ENCODE results near the gene DCXR. TPM values are rescaled to one million over a fixed set of nuclear protein-coding genes. Genes with fewer than 3 reads are reported as not detected.

Gene DCXR
- total and polyA plus RNA-seq, 11 donors = 139 to 312 (median 200) TPM

GRCh38 chr17:82020572-82021106 lies 16.9 kb downstream of the DCXR start:
- intact Hi-C loops (cut with DNase I) = loop anchor here in 8 of 10 donors (1.0 to 10.0 kb wide), 6 partner anchors 43 to 156 kb away; partner anchors contain the start of genes ASPSCR1 (in 4 of the 8), NOTUM (in 1 of the 8) and P4HB (in 1 of the 8)
- no peaks in the 10 kb centered on the region for H3K27me3 ChIP-seq
- H3K9me3 ChIP-seq = no peaks in the 10 kb centered on the region
- DNase-seq = no peak
- no peak for ATAC-seq
- peak overlapping the region in 1 of 12 donors; percentile 14 for H3K4me3 ChIP-seq
- no peak for TF ChIP-seq CTCF (IDR thresholded peaks at IDR 0.05)
- TF ChIP-seq POLR2A (IDR thresholded peaks at IDR 0.05) = no peak
- 76 to 87% (median 85%) methylated on average over 13 to 14 of the region's 14 CpGs for WGBS, 4 donors
- H3K27ac ChIP-seq = no peak overlapping the region
- peaks cover 5 to 37% (median 23%) of the 10 kb centered on the region in 12 donors for H3K4me1 ChIP-seq
- H3K36me3 ChIP-seq = peaks cover 0 to 21% (median 6%) of the 10 kb centered on the region in 9 donors

GRCh38 chr17:82019690-82020571 lies 17.6 kb downstream of the DCXR start:
- Histone ChIP-seq H3K36me3 (peaks cover 0 to 21% (median 6%) of the 10 kb centered on the region in 9 donors), H3K27me3 (no peaks in the 10 kb centered on the region), H3K27ac (no peak overlapping the region), H3K4me3 (no peak overlapping the region), H3K9me3 (no peaks in the 10 kb centered on the region), H3K4me1 (peaks cover 5 to 37% (median 23%) of the 10 kb centered on the region in 12 donors)
- WGBS, 4 donors = 55 to 92% (median 67%) methylated on average over 7 to 34 of the region's 34 CpGs
- no peak for ATAC-seq
- DNase-seq = peak in 4 of 5 donors; percentile 53 to 86 (median 64)
- TF ChIP-seq POLR2A (IDR thresholded peaks at IDR 0.05) (no peak), CTCF (IDR thresholded peaks at IDR 0.05) (peak; percentile 44 to 77 (median 63))
- intact Hi-C loops (cut with DNase I) = loop anchor here in 9 of 10 donors (2.0 to 10.0 kb wide), 5 partner anchors 43 to 155 kb away; partner anchors contain the start of genes ASPSCR1 (in 4 of the 9), NOTUM (in 1 of the 9) and P4HB (in 1 of the 9)

- intact Hi-C loops (cut with DNase I) = loop anchor here in 1 of 10 donors (2.0 kb wide), 1 partner anchor 60 kb away; no protein-coding TSS in a partner anchor
- Histone ChIP-seq H3K4me1 (peaks cover 5 to 37% (median 21%) of the 10 kb centered on the region in 12 donors), H3K36me3 (peaks cover 0 to 21% (median 6%) of the 10 kb centered on the region in 9 donors), H3K4me3 (no peak overlapping the region), H3K27me3 (no peaks in the 10 kb centered on the region), H3K9me3 (no peaks in the 10 kb centered on the region), H3K27ac (no peak overlapping the region)
- TF ChIP-seq CTCF (IDR thresholded peaks at IDR 0.05) (no peak), POLR2A (IDR thresholded peaks at IDR 0.05) (no peak)
- WGBS, 4 donors = 89 to 91% (median 90%) methylated on average over 14 to 33 of the region's 33 CpGs
- DNase-seq = no peak
- ATAC-seq = no peak
These were observed 18.4 kb downstream of the DCXR start for GRCh38 chr17:82018989-82019689.

All from heart left ventricle (tissue), 16 donors.